ENCODE data around the gene PFKFB2.
A peak's percentile ranks its signal among the peaks of the same experiment; 100 is the strongest.

The PFKFB2 gene

GRCh38 chr1:207076181-207076955 is 23.3 kb downstream of the PFKFB2 start:
- no peak for DNase-seq (ENCODE audit: low read depth in 1 of 2, low spot score in 1 of 2)
- no peak for TF ChIP-seq REST (IDR thresholded peaks at IDR 0.05; ENCODE audit: insufficient replicate concordance, low read depth)
- no peak for TF ChIP-seq POLR2AphosphoS5 (IDR thresholded peaks at IDR 0.05; ENCODE audit: low read depth)
- TF ChIP-seq GABPA (IDR thresholded peaks at IDR 0.05; ENCODE audit: low read depth) = no peak
- no peak for TF ChIP-seq SPI1 (IDR thresholded peaks at IDR 0.05; ENCODE audit: borderline replicate concordance, low read depth)
- no peak for TF ChIP-seq CTCF (IDR thresholded peaks at IDR 0.05; ENCODE audit: insufficient read depth, low read length)
- Histone ChIP-seq H3K27ac (replicated peaks) (no peak overlapping the region), H3K4me3 (replicated peaks; ENCODE audit: insufficient read depth, low read length) (no peak overlapping the region), H3K27me3 (ENCODE audit: insufficient read depth, poor library complexity, severe bottlenecking) (no peaks in the 10 kb centered on the region)

- TF ChIP-seq POLR2AphosphoS5 (IDR thresholded peaks at IDR 0.05; ENCODE audit: low read depth) (no peak), SPI1 (IDR thresholded peaks at IDR 0.05; ENCODE audit: borderline replicate concordance, low read depth) (no peak), GABPA (IDR thresholded peaks at IDR 0.05; ENCODE audit: low read depth) (no peak), CTCF (IDR thresholded peaks at IDR 0.05; ENCODE audit: insufficient read depth, low read length) (no peak), REST (IDR thresholded peaks at IDR 0.05; ENCODE audit: insufficient replicate concordance, low read depth) (no peak)
- no peak overlapping the region for H3K4me3 ChIP-seq (replicated peaks; ENCODE audit: insufficient read depth, low read length)
- no peaks in the 10 kb centered on the region for H3K27me3 ChIP-seq (ENCODE audit: insufficient read depth, poor library complexity, severe bottlenecking)
- DNase-seq (ENCODE audit: low read depth in 1 of 2, low spot score in 1 of 2) = no peak
- H3K27ac ChIP-seq (replicated peaks) = no peak overlapping the region
Observed at GRCh38 chr1:207077012-207077411, 23.9 kb downstream of the PFKFB2 start.

GRCh38 chr1:207077470-207078377 is 24.6 kb downstream of the PFKFB2 start:
- TF ChIP-seq REST (IDR thresholded peaks at IDR 0.05; ENCODE audit: insufficient replicate concordance, low read depth) = no peak
- no peak for TF ChIP-seq SPI1 (IDR thresholded peaks at IDR 0.05; ENCODE audit: borderline replicate concordance, low read depth)
- no peak for TF ChIP-seq GABPA (IDR thresholded peaks at IDR 0.05; ENCODE audit: low read depth)
- TF ChIP-seq CTCF (IDR thresholded peaks at IDR 0.05; ENCODE audit: insufficient read depth, low read length) = peak; percentile 74

More at GRCh38 chr1:207077470-207078377, 24.6 kb downstream of the PFKFB2 start:
- H3K27ac ChIP-seq (replicated peaks) = no peak overlapping the region
- H3K27me3 ChIP-seq (ENCODE audit: insufficient read depth, poor library complexity, severe bottlenecking) = no peaks in the 10 kb centered on the region
- no peak overlapping the region for H3K4me3 ChIP-seq (replicated peaks; ENCODE audit: insufficient read depth, low read length)
- DNase-seq (ENCODE audit: low read depth in 1 of 2, low spot score in 1 of 2) = peak; percentile 61 to 83

All from HL-60 (cell line).